C4-2B (cell line): ENCODE data around the gene SOD2.

Experiments
- CTCF ChIP-seq: fragments of 450-650 bp; conservative IDR thresholded peaks from 2 replicates; pipeline ENCODE4 v1.5.1; 2017; ENCODE audit warnings: mild to moderate bottlenecking
- ZFX ChIP-seq: fragments of 450-650 bp; IDR thresholded peaks from 2 replicates; pipeline ENCODE4 v1.6.1; 2017

- TF ChIP-seq CTCF, result no peak
- TF ChIP-seq ZFX, result no peak
Measured at GRCh38 chr6:159682295-159682694, 10.7 kb downstream of the SOD2 start.
